HG03135 (cell line): ENCODE measurements around the gene SURF2.

ENCODE experiments used
- ATAC-seq: cut with Tn5 transposase; IDR thresholded peaks from one replicate; pipeline ENCODE4 v1.9.1; 2021; ENCODE audit warnings: mild to moderate bottlenecking, moderate library complexity; ENCODE audit not compliant: unreplicated experiment

The SURF2 gene

GRCh38 chr9:133397370-133397769, 41.0 kb downstream of the SURF2 start:
- ATAC-seq = no peak

- no peak for ATAC-seq
Measured at GRCh38 chr9:133397895-133398294, 41.5 kb downstream of the SURF2 start.

- ATAC-seq = no peak
Measured at GRCh38 chr9:133400292-133400691, 43.9 kb downstream of the SURF2 start.

- no peak for ATAC-seq
Measured at GRCh38 chr9:133401588-133401987, 45.2 kb downstream of the SURF2 start.

GRCh38 chr9:133402689-133403088, 46.3 kb downstream of the SURF2 start:
- ATAC-seq = no peak

- no peak for ATAC-seq
Measured at GRCh38 chr9:133403766-133404453, 47.6 kb downstream of the SURF2 start.

GRCh38 chr9:133404454-133405002, 48.2 kb downstream of the SURF2 start:
- no peak for ATAC-seq

GRCh38 chr9:133405508-133406438, 49.4 kb downstream of the SURF2 start:
- no peak for ATAC-seq

GRCh38 chr9:133406480-133407307, 50.3 kb downstream of the SURF2 start:
- ATAC-seq = no peak

- ATAC-seq = no peak
Measured at GRCh38 chr9:133408042-133408441, 51.7 kb downstream of the SURF2 start.
